Measurements from ENCODE around the gene DDOST.
"Not testable (repeated sequence)": the region's sequence is repeated elsewhere in the genome, so short reads cannot be mapped to it uniquely, and the experiment has no call there.

Gene DDOST

GRCh38 chr1:20619999-20620398, 41.2 kb downstream of the DDOST start:
- DNase-seq, result no peak

GRCh38 chr1:20618550-20618949, 42.6 kb downstream of the DDOST start:
- DNase-seq, result no peak

GRCh38 chr1:20616847-20617487, 44.2 kb downstream of the DDOST start:
- no peak for DNase-seq

GRCh38 chr1:20615946-20616846, 45.0 kb downstream of the DDOST start:
- DNase-seq, result peak; percentile 12 to 38

- DNase-seq, result no peak
Measured at GRCh38 chr1:20614131-20614579, 47.0 kb downstream of the DDOST start.

GRCh38 chr1:20612221-20612746, 48.9 kb downstream of the DDOST start:
- DNase-seq, result no peak

- no peak for DNase-seq
Measured at GRCh38 chr1:20611652-20612051, 49.5 kb downstream of the DDOST start.

GRCh38 chr1:20610970-20611369, 50.2 kb downstream of the DDOST start:
- DNase-seq, result no peak

- DNase-seq, result no peak
Measured at GRCh38 chr1:20609541-20609940, 51.6 kb downstream of the DDOST start.

- not testable (repeated sequence) for DNase-seq
Measured at GRCh38 chr1:20606801-20607570, 54.2 kb downstream of the DDOST start.

GRCh38 chr1:20604678-20605077, 56.5 kb downstream of the DDOST start:
- DNase-seq, result no peak

- no peak for DNase-seq
Measured at GRCh38 chr1:20603504-20604464, 57.4 kb downstream of the DDOST start.

GRCh38 chr1:20602851-20603450, 58.2 kb downstream of the DDOST start:
- no peak for DNase-seq
